Type B pancreatic cell (in vitro differentiated cells): ENCODE data around the gene CEBPA. TPM values are rescaled to one million over a fixed set of nuclear protein-coding genes. Genes with fewer than 3 reads are reported as not detected.
"Not testable (repeated sequence)": the region's sequence is repeated elsewhere in the genome, so short reads cannot be mapped to it uniquely, and the experiment has no call there.

Experiments
- DNase-seq: peaks from one replicate; pipeline ENCODE4 v3.0.0; 2021; ENCODE audit warnings: mixed read lengths; ENCODE audit not compliant: unreplicated experiment; ENCODE audit errors: extremely low spot score
- H3K27ac Mint-ChIP-seq: 2 replicates; pipeline ENCODE4 v1.8.0; 2021; ENCODE audit warnings: mild to moderate bottlenecking, mixed read lengths
- H3K27me3 Mint-ChIP-seq: 2 replicates; pipeline ENCODE4 v1.8.0; 2021; ENCODE audit warnings: mixed read lengths
- H3K36me3 Mint-ChIP-seq: 2 replicates; pipeline ENCODE4 v1.8.0; 2021; ENCODE audit warnings: mixed read lengths
- H3K4me1 Mint-ChIP-seq: one replicate; pipeline ENCODE4 v1.8.0; 2021; ENCODE audit warnings: mixed read lengths; ENCODE audit not compliant: unreplicated experiment
- H3K4me3 Mint-ChIP-seq: 2 replicates; pipeline ENCODE4 v1.8.0; 2021; ENCODE audit warnings: mild to moderate bottlenecking, mixed read lengths
- H3K9me3 Mint-ChIP-seq: 2 replicates; pipeline ENCODE4 v1.8.0; 2021; ENCODE audit warnings: mixed read lengths
- CTCF ChIP-seq: fragments of 200-600 bp; sonication (generic); conservative IDR thresholded peaks from 2 replicates; pipeline ENCODE4 v1.5.0; 2021; ENCODE audit warnings: antibody characterized with exemption, mild to moderate bottlenecking
- total RNA-seq: library from RNA; stranded (reverse); gene quantifications from 2 replicates; pipeline ENCODE4 v1.2.1, GENCODE V29; 2021; ENCODE audit warnings: low replicate concordance

The CEBPA gene
- total RNA-seq, 1 donor from 2014 or later: 24.4 TPM

- Mint-ChIP-seq H3K4me1 (no peaks in the 10 kb centered on the region), H3K36me3 (no peaks in the 10 kb centered on the region), H3K27ac (no peak overlapping the region), H3K4me3 (no peak overlapping the region), H3K9me3 (peaks cover 9% of the 10 kb centered on the region), H3K27me3 (no peaks in the 10 kb centered on the region)
- no peak for TF ChIP-seq CTCF
- no peak for DNase-seq
Observed at GRCh38 chr19:33323093-33323820, 20.9 kb upstream of the CEBPA start.

- DNase-seq: no peak
- Mint-ChIP-seq H3K36me3 (no peaks in the 10 kb centered on the region), H3K27ac (no peak overlapping the region), H3K9me3 (peaks cover 9% of the 10 kb centered on the region), H3K27me3 (peaks cover 7% of the 10 kb centered on the region), H3K4me3 (no peak overlapping the region), H3K4me1 (peaks cover 8% of the 10 kb centered on the region)
- no peak for TF ChIP-seq CTCF
Observed at GRCh38 chr19:33320636-33321035, 18.3 kb upstream of the CEBPA start.

GRCh38 chr19:33317991-33318390, 15.7 kb upstream of the CEBPA start:
- not testable (repeated sequence) for H3K4me3 Mint-ChIP-seq, H3K36me3 Mint-ChIP-seq, H3K9me3 Mint-ChIP-seq, H3K27ac Mint-ChIP-seq, H3K4me1 Mint-ChIP-seq, H3K27me3 Mint-ChIP-seq
- DNase-seq: peak; percentile 6

- DNase-seq: peak; percentile 42
- TF ChIP-seq CTCF: no peak
- H3K27me3 Mint-ChIP-seq: peaks cover 7% of the 10 kb centered on the region
- no peaks in the 10 kb centered on the region for H3K36me3 Mint-ChIP-seq
- peak overlapping the region; percentile 86 for H3K27ac Mint-ChIP-seq
- peaks cover 9% of the 10 kb centered on the region for H3K9me3 Mint-ChIP-seq
- peaks cover 8% of the 10 kb centered on the region for H3K4me1 Mint-ChIP-seq
- peak overlapping the region; percentile 10 for H3K4me3 Mint-ChIP-seq
Observed at GRCh38 chr19:33317517-33317916, 15.2 kb upstream of the CEBPA start.

GRCh38 chr19:33316541-33317264, 14.4 kb upstream of the CEBPA start:
- Mint-ChIP-seq H3K4me1 (peaks cover 8% of the 10 kb centered on the region), H3K27ac (peak overlapping the region; percentile 86), H3K9me3 (peaks cover 9% of the 10 kb centered on the region)

GRCh38 chr19:33312808-33313207, 10.5 kb upstream of the CEBPA start:
- H3K27me3 Mint-ChIP-seq: peaks cover 12% of the 10 kb centered on the region
- H3K4me1 Mint-ChIP-seq: peaks cover 14% of the 10 kb centered on the region
- not testable (repeated sequence) for H3K4me3 Mint-ChIP-seq, DNase-seq, H3K27ac Mint-ChIP-seq, H3K36me3 Mint-ChIP-seq, H3K9me3 Mint-ChIP-seq

More at GRCh38 chr19:33316541-33317264, 14.4 kb upstream of the CEBPA start:
- no peak for TF ChIP-seq CTCF
- peak; percentile 6 for DNase-seq
- Mint-ChIP-seq H3K27me3 (peaks cover 7% of the 10 kb centered on the region), H3K36me3 (no peaks in the 10 kb centered on the region), H3K4me3 (peak overlapping the region; percentile 56)
